DMS153 treated with DMSO at 0.1 percent for 48 hours (cell line): ENCODE data around the gene ACOT13.
"Not testable (repeated sequence)": the region's sequence is repeated elsewhere in the genome, so short reads cannot be mapped to it uniquely, and the experiment has no call there.

Source experiments
- DNase-seq: peaks from one replicate; lab custom pipeline; 2025; ENCODE audit not compliant: unreplicated experiment; lab: John Stamatoyannopoulos, UW

The ACOT13 gene

DNA sequence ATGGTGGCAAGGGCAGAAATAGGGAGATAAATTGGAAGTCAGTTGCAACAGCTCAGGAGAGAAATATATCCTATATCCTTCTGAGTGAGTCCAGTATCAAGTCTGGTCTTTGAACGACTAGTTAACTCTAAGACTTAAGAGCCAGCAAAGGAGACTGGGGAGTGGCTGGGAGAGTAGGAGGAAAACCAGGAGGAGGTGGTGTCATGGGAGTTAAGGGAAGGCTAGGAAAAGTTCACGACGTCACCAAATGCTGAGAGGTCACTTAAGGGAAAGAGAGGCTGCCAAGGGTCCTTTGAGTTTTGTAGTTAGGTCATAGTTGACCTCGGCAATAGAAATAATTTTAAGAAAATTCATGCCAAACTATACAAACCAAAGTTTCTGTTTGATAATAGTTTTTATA, 25.1 kb downstream of the ACOT13 start:
- DNase-seq = no peak

DNA sequence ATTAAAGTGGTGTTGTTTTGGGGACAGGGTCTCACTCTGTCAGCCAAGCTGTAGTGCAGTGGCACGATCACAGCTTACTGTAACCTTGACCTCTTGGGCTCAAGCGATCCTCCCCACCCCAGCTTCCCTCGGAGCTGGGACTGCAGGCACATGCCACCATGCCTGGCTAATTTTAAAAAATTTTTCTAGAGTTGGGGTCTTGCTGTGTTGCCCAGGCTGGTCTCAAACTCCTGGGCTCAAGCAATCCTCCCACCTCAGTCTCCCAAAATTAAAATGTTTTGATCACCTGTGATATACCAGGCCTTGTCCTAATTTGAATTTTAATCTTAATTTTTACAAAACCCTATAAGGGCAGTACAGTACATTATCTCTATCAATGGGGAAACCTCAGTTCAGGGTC, 25.5 kb downstream of the ACOT13 start:
- no peak for DNase-seq

DNA sequence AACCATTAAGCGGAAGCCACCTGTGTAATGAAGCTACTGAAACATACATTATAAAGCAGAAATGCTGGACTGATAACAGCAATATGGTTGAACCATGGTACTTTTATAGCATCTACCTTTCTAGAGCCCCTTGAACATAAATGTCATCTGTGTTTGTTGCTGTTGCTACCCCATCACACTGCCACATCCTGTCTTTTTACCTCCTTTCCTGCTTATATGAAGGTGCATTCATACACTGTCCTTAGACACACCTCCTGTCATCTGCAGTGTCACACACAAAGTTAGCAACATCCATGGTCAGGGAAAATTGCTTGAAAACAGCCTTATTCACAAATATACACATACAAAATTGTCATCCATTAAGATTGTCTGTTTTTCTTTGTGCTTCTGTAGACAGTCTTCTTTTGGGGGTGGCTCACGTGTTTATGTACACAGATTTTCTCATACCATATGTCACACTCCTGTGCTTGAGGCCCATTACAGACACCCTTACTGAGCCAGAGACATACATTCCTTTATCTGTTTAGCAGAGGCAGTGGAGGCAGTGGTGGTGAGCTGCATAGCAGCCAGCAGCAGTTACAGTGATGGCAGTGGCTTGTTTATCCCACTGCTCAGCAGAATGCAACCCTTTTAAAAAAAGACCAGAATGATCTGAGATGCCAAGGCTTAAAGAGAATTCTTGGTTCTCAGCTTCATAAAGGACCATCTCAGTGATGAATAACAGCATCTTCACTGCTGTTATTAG, 26.1 kb downstream of the ACOT13 start:
- DNase-seq = no peak

DNA sequence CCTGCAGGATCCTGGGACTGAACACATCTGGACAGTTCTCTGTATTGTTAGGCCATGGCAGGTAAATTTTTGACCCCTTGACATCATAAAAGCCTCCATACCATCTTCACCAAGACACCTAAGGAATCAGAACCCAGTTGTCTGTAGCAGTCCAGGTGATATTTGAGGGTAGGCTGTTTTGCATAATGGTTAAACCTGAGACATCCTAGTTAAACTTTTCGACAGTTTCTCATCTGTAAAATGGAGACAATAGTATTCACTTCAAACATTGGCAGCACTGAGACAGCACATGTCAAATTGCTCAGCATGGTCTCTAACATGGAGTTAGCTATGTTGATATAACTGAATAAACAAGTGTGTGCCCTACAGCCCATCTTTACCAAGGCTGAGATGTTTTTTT, 27.3 kb downstream of the ACOT13 start:
- DNase-seq = no peak

DNA sequence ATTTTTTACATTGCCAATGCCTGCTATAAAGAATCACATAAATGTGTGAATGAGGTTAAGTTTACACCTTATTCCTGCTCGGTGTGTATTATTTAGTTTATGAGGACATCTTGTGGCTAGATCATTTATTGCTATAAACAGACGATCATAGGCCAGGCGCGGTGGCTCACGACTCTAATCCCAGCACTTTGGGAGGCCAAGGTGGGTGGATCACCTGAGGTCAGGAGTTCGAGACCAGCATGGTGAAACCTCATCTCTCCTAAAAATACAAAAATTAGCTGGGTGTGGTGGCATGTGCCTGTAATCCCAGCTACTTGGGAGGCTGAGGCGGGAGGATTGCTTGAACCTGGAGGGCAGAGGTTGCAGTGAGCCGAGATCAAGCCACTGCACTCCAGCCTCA, 28.8 kb downstream of the ACOT13 start:
- peak; percentile 30 for DNase-seq

DNA sequence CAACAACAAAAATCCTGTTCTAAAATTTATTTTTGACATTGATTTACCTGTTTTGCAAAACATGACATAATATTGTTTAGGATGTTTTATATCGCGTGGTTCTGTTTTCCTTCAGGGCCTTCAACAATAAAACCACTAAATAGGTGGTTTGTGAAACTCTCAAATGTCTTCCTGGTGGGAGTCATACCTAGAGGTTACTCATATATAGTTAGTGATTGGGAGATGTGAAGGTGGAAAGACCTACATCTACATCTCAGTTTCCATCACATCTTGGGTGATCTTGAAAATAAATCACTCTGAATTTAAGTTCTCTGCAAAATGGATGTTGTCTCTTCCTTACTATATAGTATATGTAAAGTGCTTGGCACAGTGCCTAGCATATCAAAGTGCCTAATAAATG, 29.2 kb downstream of the ACOT13 start:
- no peak for DNase-seq

DNA sequence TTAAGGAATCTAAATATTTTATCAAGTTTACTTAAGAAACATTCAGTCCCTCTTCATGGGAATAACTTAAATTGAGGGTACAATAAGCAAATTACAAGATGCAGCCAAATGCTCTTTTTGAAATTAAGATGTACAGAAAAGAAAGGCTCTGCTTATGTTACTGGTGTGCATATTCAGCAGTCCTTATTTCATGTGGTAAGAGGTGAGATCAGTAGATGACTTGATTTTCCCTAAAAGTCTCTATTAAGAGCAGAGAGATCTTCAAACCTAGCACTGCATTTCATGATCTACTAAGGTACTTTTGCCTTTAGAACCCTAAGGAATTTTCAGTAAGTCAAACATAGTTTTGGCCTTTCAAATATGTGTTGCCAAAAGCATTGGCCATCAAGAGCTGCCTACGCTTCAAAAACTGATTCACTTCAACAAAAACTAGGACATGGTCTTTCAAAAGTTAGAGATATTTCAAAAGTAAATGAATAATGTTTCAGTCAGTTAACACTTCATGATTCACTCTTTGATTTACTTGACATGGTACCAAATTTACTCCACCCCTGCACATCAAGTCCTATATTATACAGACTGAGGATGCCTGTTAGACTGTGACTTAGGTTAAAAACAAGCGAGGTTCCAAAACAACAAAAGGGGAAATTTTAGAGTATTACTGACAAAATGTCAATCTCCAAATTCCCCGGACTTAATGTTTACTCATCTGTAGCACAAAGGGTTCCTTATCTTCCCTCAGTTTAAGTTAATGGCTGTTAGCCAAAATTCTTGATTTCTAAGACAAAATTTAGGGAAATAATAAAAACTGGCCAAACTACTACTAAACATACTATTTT, 32.9 kb downstream of the ACOT13 start:
- no peak for DNase-seq

DNA sequence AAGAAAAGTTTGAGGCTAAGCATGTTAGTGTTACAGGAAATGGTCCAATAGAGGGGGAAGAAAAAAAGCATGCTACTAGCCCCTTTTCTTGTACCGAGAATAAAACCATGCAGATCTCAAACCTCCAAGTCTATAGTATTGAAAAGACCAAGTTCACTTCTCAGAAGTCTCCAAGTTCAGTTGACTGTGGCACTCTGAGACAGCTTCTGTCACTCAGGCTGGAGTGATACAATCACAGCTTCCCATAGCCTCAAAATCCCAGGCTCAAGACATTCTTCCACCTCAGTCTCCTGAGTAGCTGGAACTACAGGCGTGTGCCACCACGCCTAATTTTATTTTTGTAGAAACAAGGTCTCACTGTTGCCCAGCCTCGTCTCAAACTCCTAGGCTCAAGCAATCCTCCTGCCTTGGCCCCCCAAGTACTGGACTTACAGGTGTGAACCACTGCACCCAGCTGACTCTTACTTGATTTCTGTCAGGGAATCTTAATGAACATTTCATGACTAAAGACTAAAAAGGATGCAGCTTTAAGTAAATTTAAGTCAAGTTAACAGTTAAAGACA, 35.9 kb downstream of the ACOT13 start:
- DNase-seq = no peak

DNA sequence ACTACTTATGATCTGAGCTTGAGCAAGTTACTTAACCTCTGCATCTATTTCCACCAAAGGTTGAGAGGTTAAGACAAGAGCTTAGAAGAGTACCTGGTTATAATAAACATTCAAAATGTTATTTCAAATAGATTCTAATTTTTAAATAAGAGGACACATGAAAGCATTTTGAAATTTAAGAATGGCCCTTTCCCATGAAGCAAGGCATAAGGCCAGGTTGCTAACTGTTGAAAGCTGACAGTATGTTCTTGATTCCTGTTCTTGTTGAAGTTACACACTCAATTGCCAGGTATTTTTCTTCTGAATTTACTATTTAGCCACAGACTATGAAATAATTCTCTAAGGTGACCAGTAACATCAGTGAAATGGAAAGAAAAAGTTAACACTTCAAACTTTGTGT, 37.6 kb downstream of the ACOT13 start:
- DNase-seq = no peak

DNA sequence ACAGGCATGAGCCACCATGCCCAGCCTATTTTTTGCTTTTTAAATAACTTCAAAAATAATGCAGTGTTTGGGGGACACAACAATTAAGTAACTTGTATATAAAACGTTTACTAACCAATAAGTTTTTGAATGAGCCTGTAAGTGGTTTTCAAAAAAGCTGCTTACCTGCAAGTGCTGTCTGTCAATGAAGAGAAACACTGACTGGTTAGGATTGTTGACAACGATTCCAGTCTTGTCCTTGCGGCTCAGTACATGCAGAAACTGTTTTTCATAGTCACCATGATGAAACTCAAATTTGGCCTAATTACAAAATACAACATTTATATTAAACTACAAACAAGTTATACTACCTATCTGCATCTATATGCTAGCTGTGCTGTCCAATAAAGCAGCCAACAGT, 41.7 kb downstream of the ACOT13 start:
- no peak for DNase-seq

DNA sequence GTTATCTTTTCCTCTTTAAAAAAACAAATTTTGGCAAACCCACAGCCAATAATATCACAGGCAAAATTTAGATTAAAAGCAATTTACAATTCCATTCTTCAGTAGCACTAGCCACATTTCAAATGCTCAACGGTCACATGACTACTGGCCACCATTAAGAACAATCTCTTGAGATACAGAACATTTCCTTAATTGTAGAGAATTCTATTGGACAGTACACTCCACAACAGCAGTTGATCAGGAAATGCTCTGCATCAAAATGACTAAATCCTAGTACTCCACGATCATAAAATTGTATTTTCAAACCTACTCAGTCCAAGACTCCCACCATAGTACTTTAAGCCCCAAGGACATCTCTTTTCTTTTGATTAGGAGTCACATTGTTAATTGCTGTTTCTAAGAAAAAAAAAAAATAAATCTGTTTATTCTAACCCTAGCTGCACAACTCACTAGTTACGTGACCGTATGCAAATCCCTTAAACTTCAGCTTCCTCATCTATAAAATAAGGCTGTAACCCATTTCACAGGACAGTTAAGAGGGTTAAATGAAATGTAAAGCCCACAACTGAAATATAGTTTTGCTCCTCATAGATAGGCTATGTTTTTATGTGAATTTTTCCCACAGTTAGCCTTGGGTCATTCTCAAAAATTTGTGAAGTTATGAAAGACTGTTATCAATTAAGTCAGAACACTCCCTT, 42.3 kb downstream of the ACOT13 start:
- DNase-seq = no peak

DNA sequence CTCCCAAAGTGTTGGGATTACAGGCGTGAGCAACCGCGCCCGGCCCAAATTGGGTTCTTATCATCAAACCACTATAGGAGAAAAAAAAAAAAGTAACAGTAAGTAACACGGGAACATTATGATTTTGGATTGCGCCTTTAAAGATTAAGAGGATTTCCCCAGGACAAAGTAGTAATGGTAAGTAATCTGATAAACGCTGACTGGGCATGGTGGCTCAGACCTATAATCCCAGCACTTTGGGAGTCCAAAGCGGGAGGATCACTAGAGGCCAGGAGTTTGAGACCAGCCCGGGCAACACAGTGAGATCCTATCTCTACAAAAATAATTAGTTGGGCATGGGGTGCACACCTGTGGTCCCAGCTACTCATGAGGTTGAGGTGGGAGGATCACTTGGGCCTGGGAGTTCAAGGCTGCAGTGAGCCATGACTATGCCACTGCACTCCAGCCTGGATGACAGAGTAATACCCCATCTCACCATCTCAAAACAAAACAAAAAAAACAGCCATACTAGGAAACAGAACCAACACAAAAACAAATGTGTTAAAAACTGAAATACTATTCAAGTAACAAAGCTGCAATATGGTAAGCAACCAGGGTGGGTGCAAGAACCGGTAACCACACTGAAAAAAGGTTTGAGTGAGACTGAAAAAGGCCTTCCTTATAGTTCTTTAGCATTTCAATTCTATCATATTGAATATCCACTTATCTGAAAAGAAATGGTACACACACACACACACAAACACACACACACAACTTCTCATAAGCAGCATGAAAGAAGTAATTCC, 43.8 kb downstream of the ACOT13 start:
- no peak for DNase-seq

DNA sequence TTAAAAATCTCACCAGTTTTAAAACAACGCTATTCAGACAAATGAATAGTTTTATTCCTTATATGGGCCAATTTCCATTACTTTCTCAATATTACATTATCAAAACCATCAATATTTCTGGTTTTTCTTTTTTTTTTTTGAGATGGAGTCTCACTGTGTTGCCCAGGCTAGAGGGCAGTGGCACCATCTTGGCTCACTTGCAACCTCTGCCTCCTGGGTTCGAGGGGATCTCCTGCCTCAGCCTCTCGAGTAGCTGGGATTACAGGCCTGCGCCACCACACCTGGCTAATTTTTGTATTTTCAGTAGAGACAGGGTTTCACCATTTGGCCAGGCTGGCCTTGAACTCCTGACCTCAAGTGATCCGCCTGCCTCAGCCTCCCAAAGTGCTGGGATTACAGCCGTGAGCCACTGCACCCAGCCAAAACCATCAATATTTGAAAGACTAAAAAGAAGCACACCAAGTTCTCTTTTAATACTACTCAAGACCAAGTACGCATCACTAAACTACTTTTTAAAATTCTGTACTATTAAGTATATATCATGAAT, 49.8 kb downstream of the ACOT13 start:
- DNase-seq = not testable (repeated sequence)

DNA sequence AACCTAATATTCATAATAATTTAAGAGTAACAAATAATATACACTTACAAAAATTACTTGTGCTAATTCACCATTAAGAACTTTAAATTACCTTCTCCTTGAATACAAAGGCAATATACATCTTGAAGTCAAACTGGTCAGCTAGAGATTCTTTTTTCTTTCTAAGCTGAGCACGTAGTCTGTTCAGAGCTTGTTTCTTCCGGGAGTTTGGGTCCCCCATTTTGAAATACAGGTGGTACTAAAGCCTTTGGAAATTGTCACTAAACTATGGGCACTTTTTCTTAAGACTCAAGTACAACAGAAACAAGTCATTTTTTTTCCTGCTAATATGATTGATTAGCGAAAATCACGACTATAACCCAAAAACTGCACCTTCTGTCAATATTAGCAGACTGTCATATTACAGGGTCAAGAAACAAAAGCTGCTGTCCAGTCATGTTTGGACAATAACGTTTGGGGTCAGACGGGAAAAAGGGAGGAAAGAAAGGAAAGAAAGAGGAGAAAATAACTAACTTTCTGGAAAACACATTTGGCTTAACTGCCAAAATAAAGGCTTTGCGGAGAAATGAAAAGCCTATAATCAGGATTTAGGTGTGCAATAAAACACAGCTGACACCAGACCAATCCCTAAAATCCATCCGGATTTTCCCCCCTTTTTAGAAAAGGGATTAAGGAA, 51.7 kb downstream of the ACOT13 start:
- no peak for DNase-seq

DNA sequence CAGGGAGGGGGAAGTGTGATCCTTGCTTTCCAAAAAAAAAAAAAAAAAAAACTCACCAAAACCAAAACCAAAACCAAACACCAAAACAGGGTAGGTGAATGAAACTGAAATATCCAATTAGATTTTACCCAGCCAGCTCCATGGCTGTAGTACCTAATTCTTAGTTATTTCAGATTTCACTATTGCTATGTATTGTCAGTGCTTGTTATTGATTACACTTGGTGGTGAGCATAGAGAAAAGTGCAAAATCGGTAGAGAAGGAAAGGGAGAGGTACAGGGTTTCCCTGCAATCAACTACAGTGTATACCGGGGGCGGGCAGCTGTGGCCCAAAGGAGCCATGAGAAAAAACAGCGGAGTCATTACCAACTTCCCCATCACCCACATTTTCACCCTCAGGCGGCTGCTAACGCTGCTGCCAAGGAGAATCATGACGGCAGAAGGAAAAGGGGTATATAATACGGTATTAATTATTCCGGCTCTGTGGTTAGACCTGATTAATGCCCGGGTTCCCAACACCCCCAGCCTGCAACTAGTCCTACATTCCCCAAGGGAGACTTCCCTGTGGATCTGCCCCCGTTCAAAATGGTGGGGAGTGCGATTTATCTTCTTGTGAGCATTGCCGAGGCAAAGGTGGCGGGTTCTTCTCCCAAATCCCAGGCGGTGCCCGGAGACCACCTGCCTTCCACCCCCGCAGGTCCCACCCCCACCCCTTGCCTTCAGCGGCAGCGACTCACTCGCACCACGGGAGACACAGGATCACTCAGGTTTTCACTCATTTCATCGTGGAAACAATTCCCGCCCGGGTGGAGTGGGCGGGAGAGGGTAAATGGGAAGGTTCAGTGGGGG, 52.5 kb downstream of the ACOT13 start, which contains the start of gene C6orf62:
TSS of gene C6orf62 (minus strand) at position 30 of the 847 bp plus-strand sequence. CDS start 486 bp downstream, outside the sequence.
- no peak for DNase-seq

DNA sequence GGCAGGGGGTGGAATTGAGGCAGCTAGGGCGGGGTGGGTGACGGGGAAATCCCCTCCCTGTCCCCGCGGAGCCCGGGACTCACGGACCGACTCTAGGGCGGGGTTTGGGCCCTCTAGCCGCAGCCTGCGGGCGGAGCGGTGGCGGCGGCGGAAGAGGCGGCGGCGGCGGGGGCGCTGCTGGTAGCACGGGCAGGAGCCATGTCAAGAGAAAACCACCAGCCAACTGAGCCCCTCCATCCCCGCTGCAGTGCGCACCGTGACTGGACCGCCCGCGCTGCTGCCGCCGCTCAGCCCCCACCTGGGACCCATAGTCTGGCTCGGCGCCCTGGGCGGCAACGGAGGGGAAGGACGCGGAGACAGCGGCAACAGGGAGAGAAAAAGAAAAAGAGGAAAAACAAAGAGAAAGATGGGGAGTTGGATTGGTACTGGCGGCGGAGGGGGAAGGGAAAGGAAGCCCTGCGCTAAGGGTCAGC, 53.3 kb downstream of the ACOT13 start:
- DNase-seq = no peak

DNA sequence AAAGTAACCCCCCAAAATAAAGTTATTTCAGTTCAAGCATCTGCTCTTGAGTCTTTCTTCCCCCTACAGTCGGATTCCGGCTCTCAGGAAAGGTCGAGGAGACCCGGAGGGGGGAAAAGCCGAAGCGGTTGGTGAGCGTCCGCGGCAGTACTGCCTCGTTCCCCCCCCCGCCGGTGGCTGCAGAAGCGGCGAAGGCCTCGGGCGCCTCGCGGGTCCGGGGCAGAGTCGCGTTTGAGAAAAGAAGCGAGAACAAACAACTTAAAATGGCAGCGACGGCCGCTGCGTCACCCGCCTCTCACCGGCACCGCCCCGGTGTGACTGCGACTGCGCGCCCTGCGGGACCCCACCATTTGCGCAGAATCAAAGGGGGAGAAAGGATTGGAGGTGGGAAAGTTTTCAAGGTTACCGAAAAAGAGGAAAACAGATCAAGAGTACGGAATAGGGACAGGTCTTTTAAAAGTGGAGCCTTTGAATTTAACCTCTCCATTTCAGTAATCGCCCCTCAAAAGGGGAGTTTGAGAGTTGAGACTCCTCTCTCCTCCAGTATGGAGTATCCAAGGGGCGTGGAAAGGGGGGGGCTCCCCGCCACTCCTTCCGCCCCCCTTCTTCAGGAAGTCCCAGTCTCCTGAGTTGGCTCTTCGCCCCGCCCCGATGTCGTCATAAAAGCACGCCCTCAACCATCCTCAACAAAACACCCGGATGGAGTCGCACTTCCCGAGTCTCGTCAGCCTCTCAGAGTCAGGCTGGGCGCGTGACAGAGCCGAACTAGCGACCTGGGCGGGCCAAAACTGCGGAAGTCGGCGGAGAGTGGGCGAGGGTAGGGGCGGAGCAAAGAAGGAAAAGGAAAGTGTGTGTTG, 54.0 kb downstream of the ACOT13 start:
- DNase-seq = peak; percentile 98
